ENCODE data around the gene TRIO. TPM values are rescaled to one million over a fixed set of nuclear protein-coding genes. Genes with fewer than 3 reads are reported as not detected.

Gene TRIO
- polyA plus RNA-seq, 1 of the 3 experiments (the other 2 are of a cell fraction): 229 TPM

- no peaks in the 10 kb centered on the region for H3F3A ChIP-seq (replicated peaks; ENCODE audit: insufficient read depth)
- H3K27me3 ChIP-seq (ENCODE audit: insufficient read depth): no peaks in the 10 kb centered on the region
- WGBS (ENCODE audit: low lambda C conversion rate): 65% methylated on average over 1 of the region's 1 CpG
- H3K9ac ChIP-seq: no peak overlapping the region
- H3K4me1 ChIP-seq (ENCODE audit: control insufficient read depth in 1 of 2, insufficient read depth in 2 of 2, low read depth in 1 of 2, low read length in 1 of 2): peaks cover 51 to 63% of the 10 kb centered on the region in 2 experiments
- ChIA-PET POLR2A (no interaction called here), CTCF (interaction anchor here (1.4 kb wide), 1 partner anchor 133 kb away, joined by 3 read pairs; no protein-coding TSS in a partner anchor)
- peaks cover 99% of the 10 kb centered on the region for H4K20me1 ChIP-seq (ENCODE audit: insufficient read depth)
- H3K4me2 ChIP-seq: no peak overlapping the region
- peak overlapping the region in 1 of 2 experiments; percentile 16; a peak in 1 of 4 replicates for H3K27ac ChIP-seq (ENCODE audit: low read depth in 2 of 2, low read length in 1 of 2)
- peaks cover 100% of the 10 kb centered on the region for H3K79me2 ChIP-seq (ENCODE audit: insufficient read depth)
- H3K4me3 ChIP-seq (ENCODE audit: low read depth in 2 of 2, low read length in 1 of 2): no peak overlapping the region
- no peak overlapping the region for H2AFZ ChIP-seq (ENCODE audit: low read depth)
- H3K9me3 ChIP-seq: no peaks in the 10 kb centered on the region
- TF ChIP-seq JUND (IDR thresholded peaks at IDR 0.05) (no peak), RXRA (IDR thresholded peaks at IDR 0.05; ENCODE audit: borderline replicate concordance, low read depth) (no peak), TAF1 (IDR thresholded peaks at IDR 0.05; ENCODE audit: borderline replicate concordance, low read depth, low read length) (no peak), MXI1 (IDR thresholded peaks at IDR 0.05; ENCODE audit: low read depth, low read length) (no peak), EZH2phosphoT487 (IDR thresholded peaks at IDR 0.05; ENCODE audit: borderline replicate concordance, low read depth) (no peak), FOXM1 (IDR thresholded peaks at IDR 0.05; ENCODE audit: low read depth) (no peak), TCF12 (IDR thresholded peaks at IDR 0.05) (no peak), NFIC (IDR thresholded peaks at IDR 0.05; ENCODE audit: borderline replicate concordance) (no peak), EP300 (IDR thresholded peaks at IDR 0.05; ENCODE audit: borderline replicate concordance in 1 of 2, low read depth in 1 of 2, low read length in 1 of 2) (no peak), CTCF (IDR thresholded peaks at IDR 0.05) (no peak), FOXJ3 (CRISPR knock-in tag; IDR thresholded peaks at IDR 0.05) (no peak), RFX5 (IDR thresholded peaks at IDR 0.05; ENCODE audit: low read length) (no peak), NRF1 (IDR thresholded peaks at IDR 0.05; ENCODE audit: low read depth, low read length) (no peak), TEAD4 (IDR thresholded peaks at IDR 0.05; ENCODE audit: borderline replicate concordance, insufficient read depth) (no peak), MAX (IDR thresholded peaks at IDR 0.05; ENCODE audit: low read depth) (no peak), IRF3 (IDR thresholded peaks at IDR 0.05; ENCODE audit: low read depth, low read length) (no peak), POLR2AphosphoS5 (IDR thresholded peaks at IDR 0.05; ENCODE audit: low read depth, low read length) (no peak), GABPA (IDR thresholded peaks at IDR 0.05; ENCODE audit: low read depth) (no peak)
- H3K9me2 ChIP-seq: no peaks in the 10 kb centered on the region
- no peaks in the 10 kb centered on the region for H3K36me3 ChIP-seq (replicated peaks in 1 of 2; ENCODE audit: control insufficient read depth in 1 of 2, insufficient read depth in 2 of 2, low read length in 1 of 2)
- DNase-seq: no peak
These were observed 98.0 kb downstream of the TRIO start for GRCh38 chr5:14241141-14241540.
